Measurements from ENCODE around the gene LRRN1.
"Not testable (repeated sequence)": the region's sequence is repeated elsewhere in the genome, so short reads cannot be mapped to it uniquely, and the experiment has no call there.

The LRRN1 gene

DNA sequence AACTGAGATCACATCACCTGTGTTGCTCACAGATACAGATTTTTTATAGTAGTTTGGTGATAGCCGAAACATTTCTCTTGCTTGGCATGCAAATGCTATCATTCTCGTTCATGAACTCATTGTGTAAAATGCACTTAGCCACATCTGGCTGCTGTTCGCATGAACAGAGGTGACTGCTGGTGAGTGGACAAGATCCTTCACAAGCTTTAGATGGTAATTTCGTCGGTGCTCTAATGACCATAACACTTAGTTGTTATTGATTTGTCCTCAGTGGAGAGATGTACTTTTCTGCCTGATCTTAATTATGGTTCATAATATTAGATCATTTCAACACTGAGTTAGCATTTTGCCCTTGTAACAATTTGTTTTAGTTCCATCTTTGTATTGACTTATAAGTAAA is 13.8 kb downstream of the LRRN1 start:
- no peak for DNase-seq (ENCODE audit: low read depth in 3 of 3)

DNA sequence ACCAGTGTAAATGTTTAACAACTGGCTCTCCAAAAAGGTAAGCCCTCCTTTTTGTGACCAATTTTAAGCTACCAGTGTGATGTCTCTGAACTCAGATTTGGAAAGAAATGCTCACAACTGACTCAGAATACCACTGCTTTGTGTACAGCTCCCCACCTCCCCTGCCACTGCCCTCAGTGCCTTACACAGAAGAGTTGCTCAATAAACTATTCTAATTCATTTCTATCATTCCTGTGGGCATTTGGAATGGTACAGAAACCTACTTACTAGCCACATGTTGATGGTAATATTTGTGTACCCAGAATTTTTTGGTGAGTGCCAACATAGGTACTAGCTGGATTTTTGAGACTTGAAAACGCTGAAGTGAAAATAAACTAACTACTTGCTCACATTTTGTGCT is 16.0 kb downstream of the LRRN1 start:
- no peak for DNase-seq (ENCODE audit: low read depth in 3 of 3)

DNA sequence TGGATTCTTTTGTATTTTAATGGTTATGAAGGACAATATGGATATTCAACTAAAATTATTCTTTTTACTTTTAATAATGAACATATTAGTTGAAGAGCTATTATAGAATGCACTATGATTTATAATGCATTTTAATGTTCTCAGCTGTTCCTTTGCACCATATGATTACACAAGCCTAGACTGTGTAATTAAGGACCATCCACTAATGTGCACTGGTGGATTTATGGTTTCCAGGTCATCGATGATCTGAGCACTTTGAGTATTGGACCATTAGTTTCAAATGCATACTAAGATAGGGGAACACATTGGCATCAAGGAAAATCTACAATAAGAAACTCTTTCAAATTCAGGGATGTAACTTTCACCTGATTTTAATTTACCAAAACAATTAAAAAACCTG is 16.8 kb downstream of the LRRN1 start:
- DNase-seq (ENCODE audit: low read depth in 3 of 3) = no peak

DNA sequence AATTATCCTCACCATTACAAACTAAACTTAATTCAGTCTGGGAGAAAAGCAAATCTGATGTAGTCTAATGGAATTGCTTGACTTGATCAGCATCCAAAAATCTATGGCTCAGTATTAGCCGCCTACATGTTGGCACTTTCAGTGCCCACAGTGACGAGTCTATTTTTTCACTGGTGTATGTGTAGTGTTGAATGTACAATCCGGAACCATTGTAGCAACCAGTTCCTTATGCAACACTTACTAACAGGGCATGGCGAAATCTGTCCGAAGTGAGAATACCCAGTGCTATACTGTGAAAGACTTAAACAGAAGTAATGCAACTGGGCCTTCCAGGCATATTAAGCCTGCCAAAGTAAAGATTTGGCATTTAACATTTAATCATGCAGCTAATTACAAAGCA is 18.6 kb downstream of the LRRN1 start:
- no peak for DNase-seq (ENCODE audit: low read depth in 3 of 3)

DNA sequence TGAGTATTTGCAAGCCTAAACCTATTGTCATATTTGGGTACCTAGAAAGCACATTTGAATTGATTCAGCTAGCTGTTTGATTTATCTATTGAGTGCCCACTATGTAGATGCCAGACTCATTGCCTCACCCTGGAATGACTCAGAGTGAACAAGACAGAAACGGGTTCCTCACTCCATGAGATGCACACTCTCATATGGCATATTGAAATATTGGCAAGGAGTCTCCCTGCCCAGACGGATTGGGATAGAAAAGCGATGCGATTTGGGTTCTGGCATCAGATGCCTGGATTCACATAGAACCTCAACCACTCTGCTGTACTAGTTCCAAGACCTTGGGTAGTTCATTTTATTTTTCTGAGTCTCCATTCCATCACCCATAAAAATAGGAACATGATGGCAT is 22.5 kb downstream of the LRRN1 start:
- no peak for DNase-seq (ENCODE audit: low read depth in 3 of 3)

DNA sequence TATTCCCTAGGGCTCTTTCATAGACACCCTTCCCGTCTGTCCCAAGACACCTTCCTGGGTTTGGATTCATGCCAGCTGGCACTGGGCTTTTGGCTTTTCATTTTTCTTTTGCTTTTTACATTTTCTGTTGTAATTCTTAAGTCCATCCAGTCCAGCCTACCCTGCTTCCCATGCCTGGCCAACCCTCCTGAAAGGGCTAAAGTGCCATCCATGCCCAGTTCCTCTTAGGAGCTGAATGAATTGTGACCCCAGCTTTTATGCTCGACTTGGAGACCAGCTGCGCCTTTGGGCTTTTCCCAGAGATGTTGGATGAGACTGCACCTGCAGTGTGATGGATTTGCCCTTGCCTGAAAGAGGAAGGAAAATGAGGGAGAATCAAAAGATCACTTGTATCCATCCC is 25.8 kb downstream of the LRRN1 start:
- no peak for DNase-seq (ENCODE audit: low read depth in 3 of 3)

DNA sequence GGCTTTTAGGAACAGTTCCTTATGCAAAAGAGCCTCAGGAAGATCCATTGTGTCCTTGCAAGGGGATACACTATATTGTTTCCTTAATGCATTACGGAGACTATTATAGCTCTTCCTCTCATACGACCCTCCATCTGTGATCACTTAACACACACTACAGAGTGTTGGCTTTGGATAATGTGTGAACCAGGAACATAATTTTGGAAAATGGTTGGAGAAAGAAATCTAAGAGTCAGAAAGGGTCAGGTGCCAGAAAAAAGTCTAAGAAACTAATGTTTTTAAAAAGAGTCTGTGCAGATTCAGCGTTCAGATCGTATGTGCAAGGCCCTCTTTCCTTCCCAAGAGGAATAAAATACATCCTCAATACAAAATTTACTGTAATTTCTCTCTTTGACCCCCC is 27.3 kb downstream of the LRRN1 start:
- DNase-seq (ENCODE audit: low read depth in 3 of 3) = no peak

DNA sequence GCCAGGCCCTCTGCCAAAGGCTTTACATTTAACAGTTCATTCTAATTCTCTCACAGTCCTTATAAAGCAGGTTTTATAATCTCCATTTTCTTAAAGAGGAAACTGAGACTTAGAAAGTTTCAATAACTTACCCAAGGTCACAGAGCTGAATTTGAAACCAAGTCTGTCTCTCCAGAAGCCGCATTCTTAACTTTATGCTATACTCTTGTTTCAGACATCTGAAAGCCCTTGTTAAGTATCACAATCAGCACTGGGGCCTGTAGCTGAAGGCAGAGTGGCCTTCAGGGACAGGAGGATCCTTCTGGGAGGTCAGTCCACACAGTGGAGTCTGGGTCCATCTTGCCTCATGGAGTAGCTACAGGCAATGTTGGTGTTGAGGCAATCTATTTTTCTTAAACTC is 27.9 kb downstream of the LRRN1 start:
- DNase-seq (ENCODE audit: low read depth in 3 of 3) = no peak

DNA sequence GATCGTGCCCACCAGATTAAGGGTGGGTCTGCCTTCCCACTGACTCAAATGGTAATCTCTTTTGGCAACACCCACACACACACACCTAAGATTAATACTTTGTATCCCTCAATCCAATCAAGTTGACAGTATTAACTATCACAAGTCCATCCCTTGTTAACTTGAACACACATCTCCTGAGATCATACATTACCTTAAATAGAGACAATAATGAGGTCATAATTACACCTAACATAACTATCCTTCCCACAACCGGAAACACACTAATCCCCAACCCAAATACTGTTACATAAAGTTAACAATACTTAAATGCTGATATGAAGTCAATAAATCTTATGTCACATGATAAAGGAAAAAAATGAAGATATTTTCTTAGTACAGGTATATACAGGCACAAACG is 29.2 kb downstream of the LRRN1 start:
- not testable (repeated sequence) for DNase-seq (ENCODE audit: low read depth in 3 of 3)

DNA sequence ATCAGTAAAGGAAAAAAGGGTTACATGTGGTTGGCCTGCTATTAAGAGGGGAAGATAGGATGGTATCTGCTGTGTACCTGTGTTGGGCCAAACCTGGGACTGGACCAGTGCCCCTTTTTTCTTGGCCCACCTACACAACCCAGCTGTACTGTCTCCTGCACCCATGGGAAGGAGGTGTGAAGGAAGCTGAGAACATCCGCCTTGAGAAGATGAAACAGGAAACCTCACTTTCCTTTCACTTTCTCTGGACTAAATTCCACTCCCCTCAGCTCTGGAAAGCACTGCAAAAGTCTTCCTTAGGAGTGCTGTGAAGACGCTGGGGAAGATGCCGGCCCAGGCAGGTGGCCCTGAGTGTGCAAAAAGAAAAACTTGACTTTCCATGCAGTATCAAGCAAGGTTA is 37.6 kb downstream of the LRRN1 start:
- DNase-seq (ENCODE audit: low read depth in 3 of 3) = no peak

DNA sequence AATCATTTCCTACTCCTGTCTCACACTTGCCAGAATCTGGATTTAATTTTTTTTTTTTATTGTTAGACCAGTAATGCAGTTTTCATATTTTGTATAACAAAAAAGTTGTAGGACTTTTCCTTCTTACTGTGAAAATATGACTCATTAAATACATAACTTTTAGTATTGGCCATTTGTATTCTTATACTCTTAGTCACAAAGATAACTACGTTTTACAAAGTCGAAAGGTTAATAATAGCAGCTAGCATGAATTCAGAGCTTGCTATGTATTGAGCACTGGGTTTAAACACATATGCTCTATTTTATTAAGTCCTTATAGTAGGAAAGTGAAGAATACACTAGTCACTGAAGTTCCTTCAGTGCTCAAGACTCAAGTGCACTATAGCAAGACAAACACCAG is 43.1 kb downstream of the LRRN1 start:
- no peak for DNase-seq (ENCODE audit: low read depth in 3 of 3)

DNA sequence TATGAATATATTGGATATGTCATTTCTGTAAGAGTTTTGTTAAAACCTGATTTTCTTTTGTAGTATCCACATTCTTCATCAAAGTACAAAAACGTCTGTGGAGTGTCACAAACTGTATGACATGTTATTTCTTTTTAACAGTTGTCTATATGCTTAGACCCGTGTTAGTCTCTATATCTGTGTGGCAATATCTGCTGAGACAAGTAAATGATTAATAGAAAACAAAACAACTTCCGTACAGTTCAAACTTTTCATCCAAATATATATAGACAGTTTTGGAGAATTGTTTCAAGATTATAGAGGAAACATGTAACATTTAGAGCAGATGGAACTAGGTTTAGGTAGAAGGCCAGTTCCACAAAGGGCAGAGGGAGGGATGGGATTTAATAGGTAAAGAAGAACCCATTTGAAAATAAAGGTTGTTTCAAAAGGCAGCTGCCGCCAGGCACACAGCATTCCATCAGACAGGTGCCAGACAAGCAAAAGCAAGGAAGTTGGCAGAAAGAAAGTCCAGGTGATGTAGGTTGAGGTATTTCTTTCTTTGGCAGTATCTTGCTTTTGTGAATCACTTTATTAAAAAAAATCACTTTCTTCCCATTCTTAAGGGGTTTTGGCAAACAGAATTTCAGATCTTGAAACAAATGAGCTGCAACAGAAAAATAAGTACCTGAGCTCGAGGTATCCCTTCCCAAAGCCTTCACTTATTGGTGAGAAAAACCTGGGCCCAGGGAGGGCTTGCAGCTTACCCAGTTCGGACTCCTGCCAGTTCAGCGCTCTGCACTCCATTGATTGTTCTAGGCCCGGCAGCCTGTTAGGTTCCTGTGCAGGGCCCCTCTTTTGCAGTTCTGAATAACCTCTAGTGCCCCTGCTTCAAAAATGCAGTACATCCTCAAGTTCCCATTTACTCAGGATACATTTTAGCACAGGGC is 49.0 kb downstream of the LRRN1 start:
- no peak for DNase-seq (ENCODE audit: low read depth in 3 of 3)

DNA sequence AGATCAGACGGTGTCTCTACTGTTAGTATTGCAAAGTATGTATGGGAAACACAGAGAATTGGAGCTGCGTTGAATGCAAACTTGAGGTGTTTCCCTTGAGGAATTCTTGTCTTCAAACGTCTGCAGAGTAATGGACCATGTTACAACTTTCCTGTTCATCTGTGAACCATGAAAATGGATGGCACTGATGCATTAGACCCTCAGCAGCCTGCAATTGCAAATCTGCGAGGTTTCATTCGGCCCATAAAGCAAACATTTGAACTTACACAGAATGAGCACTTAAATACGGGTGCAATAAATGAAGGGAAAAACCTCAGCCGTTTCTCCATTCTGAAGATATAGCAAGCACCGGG is 49.7 kb downstream of the LRRN1 start:
- no peak for DNase-seq (ENCODE audit: low read depth in 3 of 3)

DNA sequence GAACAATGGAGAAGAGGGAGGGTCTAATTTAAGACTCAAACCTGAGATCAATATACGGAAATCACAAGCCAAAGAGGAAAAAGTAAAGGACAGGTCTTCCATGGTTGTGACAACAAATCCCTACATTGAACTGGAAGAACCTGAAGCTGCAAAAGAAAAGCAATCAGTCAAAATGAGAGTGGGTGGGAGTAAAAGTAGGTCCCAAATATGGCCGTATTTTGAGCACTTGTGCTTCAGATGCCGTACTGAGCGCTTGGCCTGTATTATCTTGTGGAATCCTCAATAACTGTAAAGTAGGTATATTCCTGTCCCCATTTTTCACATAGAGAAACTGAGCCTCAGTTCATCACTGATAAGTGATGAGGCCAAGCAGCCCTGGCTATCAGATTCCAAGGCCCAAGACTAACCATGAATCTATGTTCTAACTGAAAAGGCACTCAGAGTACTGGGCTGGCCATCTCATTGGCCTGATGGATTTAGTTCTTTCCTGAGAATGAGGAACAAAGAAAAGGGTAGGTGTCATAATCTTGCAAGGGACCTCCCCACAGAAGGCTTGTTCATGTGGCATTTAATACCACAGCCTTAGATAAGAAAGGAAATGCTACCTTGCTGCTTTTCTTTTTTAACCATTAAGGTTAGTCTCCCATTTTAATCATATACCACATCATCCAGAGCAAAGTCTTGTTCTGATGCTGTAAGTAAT is 52.5 kb downstream of the LRRN1 start:
- DNase-seq (ENCODE audit: low read depth in 3 of 3) = no peak

DNA sequence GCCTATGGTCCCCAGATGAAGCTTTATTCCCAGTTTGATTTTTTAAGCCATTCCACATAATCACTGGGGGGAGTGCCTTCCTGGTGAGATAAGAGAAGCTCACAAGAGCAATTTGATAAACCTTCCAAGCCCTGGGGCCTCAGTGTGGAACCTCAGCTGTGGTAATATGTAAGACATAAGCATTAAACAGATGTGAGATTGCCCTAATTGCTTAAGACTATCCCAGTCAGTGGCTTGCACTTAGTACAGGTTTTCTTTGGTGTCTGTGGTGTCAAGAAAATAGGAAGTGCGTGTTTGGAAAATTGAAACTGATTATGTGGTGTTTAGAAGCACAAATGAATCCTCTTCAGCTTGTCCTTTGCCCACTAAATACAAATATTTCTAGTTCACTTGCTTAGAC is 54.3 kb downstream of the LRRN1 start:
- no peak for DNase-seq (ENCODE audit: low read depth in 3 of 3)

DNA sequence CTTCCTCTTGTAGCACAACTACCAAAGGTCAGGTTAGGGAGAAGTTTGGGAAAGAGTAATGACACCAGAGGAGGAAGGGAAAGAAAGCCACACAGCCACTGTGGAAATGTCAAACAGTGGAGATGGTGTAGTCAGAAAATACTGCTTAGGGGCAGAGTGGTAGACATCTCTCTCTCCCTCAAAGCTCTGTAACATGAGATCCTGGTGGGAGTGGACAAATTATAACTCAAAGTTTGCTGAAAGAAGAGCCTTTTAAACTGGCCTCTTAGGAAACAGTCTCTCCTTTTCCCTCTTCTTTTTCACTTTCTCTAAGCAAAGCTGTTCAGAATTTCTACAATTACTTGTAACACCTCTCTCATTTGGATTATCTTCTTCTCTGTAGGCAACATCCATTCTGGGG is 55.8 kb downstream of the LRRN1 start:
- DNase-seq (ENCODE audit: low read depth in 3 of 3) = no peak

DNA sequence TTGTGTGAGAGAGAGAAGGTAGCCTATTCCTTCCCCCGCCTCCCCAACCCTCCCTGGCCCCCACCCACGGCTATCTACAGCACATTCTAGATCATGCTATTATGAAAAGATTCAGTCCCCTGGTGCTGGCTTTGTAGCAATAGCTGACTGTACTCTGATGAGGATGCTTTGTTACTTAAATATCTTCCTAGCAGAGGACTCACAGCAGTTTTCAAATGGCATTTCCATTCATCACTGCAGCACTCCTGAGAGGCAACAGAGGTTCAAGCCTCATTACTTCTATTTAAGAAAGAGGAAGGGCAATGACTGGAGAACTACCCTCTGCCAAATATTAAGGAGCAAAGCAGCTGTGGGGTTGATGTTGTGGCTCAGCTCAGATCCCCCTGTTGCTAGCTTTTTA is 61.0 kb downstream of the LRRN1 start:
- DNase-seq (ENCODE audit: low read depth in 3 of 3) = no peak

DNA sequence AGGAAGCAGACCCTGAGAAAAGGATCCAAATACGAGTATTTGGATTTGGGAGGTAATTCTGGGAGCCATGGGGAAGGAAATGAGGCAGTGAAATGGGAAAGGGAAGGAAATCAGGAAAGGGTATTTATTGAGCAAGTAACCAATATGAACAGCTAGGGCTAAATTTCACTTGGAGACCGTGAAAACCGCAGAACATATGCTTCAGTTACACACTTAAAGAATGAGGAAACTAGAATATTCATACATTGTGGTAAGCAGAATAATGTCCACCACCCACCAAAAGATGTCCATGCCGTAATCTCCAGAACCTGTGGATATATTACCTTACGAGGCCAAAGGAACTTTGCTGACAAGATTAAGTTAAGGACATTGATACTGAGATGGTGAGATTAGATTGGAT is 63.3 kb downstream of the LRRN1 start:
- DNase-seq (ENCODE audit: low read depth in 3 of 3) = no peak

DNA sequence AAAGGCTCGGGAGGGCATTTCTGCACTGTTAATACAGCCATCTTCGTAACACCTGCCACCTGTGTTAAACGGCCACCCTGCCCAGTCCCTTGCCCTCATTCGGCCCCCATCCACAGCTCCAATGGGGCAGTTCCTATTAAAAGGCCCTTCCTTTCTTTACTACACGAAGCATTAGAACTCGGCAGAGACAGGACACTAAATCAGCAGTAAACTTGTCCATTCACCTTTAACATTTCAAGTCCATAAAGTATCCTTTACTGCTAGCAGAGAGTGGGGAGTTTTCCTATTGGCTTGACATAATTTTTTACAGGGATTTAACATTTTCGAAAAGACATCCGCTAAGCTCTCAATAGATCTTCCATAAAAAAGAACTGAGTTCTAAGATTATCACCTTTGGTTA is 76.3 kb downstream of the LRRN1 start:
- DNase-seq (ENCODE audit: low read depth in 3 of 3) = no peak

DNA sequence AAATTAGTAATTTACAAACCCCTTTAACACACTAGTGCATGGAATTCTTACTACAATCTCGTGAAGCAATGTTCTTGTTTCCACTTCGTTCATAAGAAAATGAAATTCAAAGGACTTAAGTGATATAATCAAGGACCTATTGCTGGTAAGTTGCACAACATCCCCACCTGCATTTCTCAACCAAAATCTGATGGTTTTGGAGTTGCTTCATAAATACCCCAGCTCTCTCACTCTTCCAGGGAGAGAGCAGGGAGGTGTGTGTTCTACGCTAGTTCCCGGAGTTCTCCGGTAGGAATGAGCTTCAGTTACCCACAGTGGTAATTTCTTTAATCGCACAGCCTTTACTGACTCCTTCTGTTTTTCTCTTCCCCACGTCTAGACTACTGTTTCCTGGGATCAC is 81.8 kb downstream of the LRRN1 start:
- no peak for DNase-seq (ENCODE audit: low read depth in 3 of 3)

DNA sequence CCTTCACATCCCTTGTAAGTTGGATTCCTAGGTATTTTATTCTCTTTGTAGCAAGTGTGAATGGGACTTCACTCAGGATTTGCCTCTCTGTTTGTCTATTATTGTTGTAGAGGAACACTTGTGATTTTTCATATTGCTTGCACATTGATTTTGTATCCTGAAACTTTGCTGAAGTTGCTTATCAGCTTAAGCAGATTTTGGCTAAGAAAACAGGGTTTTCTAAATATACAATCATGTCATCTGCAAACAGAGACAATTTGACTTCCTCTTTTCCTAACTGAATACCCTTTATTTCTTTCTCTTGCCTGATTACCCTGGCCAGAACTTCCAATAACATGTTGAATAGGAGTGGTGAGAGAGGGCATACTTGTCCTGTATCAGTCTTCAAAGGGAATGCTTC is 88.1 kb downstream of the LRRN1 start:
- not testable (repeated sequence) for DNase-seq (ENCODE audit: low read depth in 3 of 3)

DNA sequence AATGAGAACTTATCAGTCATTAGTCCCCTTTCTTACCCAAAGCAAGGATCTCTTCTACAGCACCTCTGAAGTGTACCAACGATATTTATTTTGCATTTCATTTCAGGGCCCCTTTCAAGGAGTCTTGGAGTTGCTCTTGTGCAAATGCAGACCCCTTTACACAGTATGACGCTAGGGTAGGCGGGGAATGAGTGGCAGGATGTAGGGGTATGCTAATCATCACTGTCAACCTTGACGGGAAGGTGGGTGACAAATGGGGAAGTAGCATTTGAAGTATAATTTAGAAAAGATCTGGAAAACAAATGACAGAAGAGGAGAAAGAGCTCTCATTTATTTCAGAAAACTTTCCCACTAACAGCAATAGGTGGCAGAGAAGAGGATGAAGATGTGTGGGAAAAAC is 94.4 kb downstream of the LRRN1 start:
- DNase-seq (ENCODE audit: low read depth in 3 of 3) = no peak

All from stimulated activated CD4-positive, alpha-beta T cell treated with anti-CD3 and anti-CD28 coated beads, TNF-alpha, amount 100 ng/mL, for 4 hours (primary cell).